Astrocyte (in vitro differentiated cells and primary cell): ENCODE results near the gene EMB. TPM values are rescaled to one million over a fixed set of nuclear protein-coding genes. Genes with fewer than 3 reads are reported as not detected.

Experiments used
- DNase-seq: peaks from one replicate; pipeline ENCODE4 v3.0.0-alpha.2; 2010; ENCODE audit warnings: low read depth
- FAIRE-seq: peaks from 2 replicates; lab custom pipeline; 2011; peaks lifted over from hg19 to GRCh38; lab: Jason Lieb, UNC
- H2AFZ ChIP-seq: 2 replicates; pipeline ENCODE4 v1.6.0; 2012; ENCODE audit warnings: low read depth, low read length, inconsistent platforms
- H3K27ac ChIP-seq: 2 replicates; pipeline ENCODE4 v1.5.1; 2011; ENCODE audit warnings: low read depth, low read length, inconsistent platforms
- H3K27me3 ChIP-seq: 2 replicates; pipeline ENCODE4 v1.6.0; 2011; ENCODE audit warnings: low read length, inconsistent platforms; ENCODE audit not compliant: insufficient read depth
- H3K36me3 ChIP-seq: 2 replicates; pipeline ENCODE4 v1.5.1; 2011; ENCODE audit warnings: low read length, inconsistent platforms; ENCODE audit not compliant: insufficient read depth
- H3K4me1 ChIP-seq: 2 replicates; pipeline ENCODE4 v1.5.1; 2011; ENCODE audit warnings: low read length, inconsistent platforms; ENCODE audit not compliant: insufficient read depth
- H3K4me2 ChIP-seq: 2 replicates; pipeline ENCODE4 v1.6.0; 2012; ENCODE audit warnings: low read length, inconsistent platforms
- H3K4me3 ChIP-seq: 2 replicates; pipeline ENCODE4 v1.5.1; 2011; ENCODE audit warnings: low read depth, mild to moderate bottlenecking, low read length, inconsistent platforms; ENCODE audit not compliant: insufficient read depth
- H3K79me2 ChIP-seq: 2 replicates; pipeline ENCODE4 v1.6.0; 2012; ENCODE audit warnings: mild to moderate bottlenecking, low read length, inconsistent platforms; ENCODE audit not compliant: insufficient read depth
- H3K9ac ChIP-seq: 2 replicates; pipeline ENCODE4 v1.6.0; 2012; ENCODE audit warnings: mild to moderate bottlenecking, low read length, inconsistent platforms
- H3K9me3 ChIP-seq: 2 replicates; pipeline ENCODE4 v1.5.1; 2012; ENCODE audit warnings: low read depth, mild to moderate bottlenecking, low read length, inconsistent platforms; ENCODE audit not compliant: insufficient read depth
- H4K20me1 ChIP-seq: 2 replicates; pipeline ENCODE4 v1.6.0; 2012; ENCODE audit warnings: low read length, inconsistent platforms; ENCODE audit not compliant: insufficient read depth
- H3K27ac Mint-ChIP-seq: one replicate; pipeline ENCODE4 v1.8.0; 2021; ENCODE audit warnings: mild to moderate bottlenecking, mixed read lengths; ENCODE audit not compliant: unreplicated experiment
- H3K27me3 Mint-ChIP-seq: one replicate; pipeline ENCODE4 v1.8.0; 2021; ENCODE audit warnings: low read depth, mixed read lengths; ENCODE audit not compliant: unreplicated experiment
- H3K36me3 Mint-ChIP-seq: one replicate; pipeline ENCODE4 v1.8.0; 2021; ENCODE audit warnings: low read depth, mixed read lengths; ENCODE audit not compliant: unreplicated experiment
- H3K4me1 Mint-ChIP-seq: one replicate; pipeline ENCODE4 v1.8.0; 2021; ENCODE audit warnings: low read depth, mixed read lengths; ENCODE audit not compliant: unreplicated experiment
- H3K4me3 Mint-ChIP-seq: one replicate; pipeline ENCODE4 v1.8.0; 2021; ENCODE audit warnings: mild to moderate bottlenecking, moderate library complexity, mixed read lengths; ENCODE audit not compliant: unreplicated experiment
- H3K9me3 Mint-ChIP-seq: one replicate; pipeline ENCODE4 v1.8.0; 2021; ENCODE audit warnings: mild to moderate bottlenecking, mixed read lengths; ENCODE audit not compliant: unreplicated experiment
- EZH2 ChIP-seq: IDR thresholded peaks from 2 replicates; pipeline ENCODE4 v1.6.1; 2012; ENCODE audit warnings: mild to moderate bottlenecking, low read length, inconsistent platforms; ENCODE audit not compliant: insufficient read depth
- total RNA-seq: library from RNA; stranded (reverse); gene quantifications from 2 replicates; pipeline ENCODE4 v1.2.1, GENCODE V29; 2021
- TF ChIP-seq, protein P1 (sequence below): IDR thresholded peaks from 2 replicates; pipeline ENCODE4 v1.5.1; 2011; ENCODE audit warnings: low read depth, mild to moderate bottlenecking, inconsistent platforms, low read length, moderate library complexity; ENCODE audit not compliant: insufficient read depth

Gene EMB
- total RNA-seq, 1 donor from 2014 or later = 25.7 TPM

DNA sequence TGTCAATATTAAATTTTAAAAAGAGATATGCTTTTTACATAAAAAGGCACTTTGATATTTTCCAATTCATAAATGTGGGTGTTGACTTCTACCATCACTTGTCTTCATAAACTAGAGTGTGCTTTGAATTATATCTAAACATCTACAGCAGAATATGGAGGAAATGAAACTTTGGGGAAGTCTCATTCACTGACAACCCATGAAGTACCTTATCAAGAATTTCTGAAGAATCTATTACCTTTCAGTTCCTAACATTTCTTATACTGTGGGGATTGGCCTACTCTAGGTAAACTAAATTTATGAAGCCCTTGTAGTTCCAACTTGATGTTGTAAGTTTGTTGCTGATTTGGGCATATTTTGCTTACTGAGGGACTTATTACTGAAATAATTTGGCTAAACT lies 81.9 kb downstream of the EMB start:
- Mint-ChIP-seq H3K36me3 (no peaks in the 10 kb centered on the region), H3K4me1 (no peaks in the 10 kb centered on the region)
- FAIRE-seq = no peak

DNA sequence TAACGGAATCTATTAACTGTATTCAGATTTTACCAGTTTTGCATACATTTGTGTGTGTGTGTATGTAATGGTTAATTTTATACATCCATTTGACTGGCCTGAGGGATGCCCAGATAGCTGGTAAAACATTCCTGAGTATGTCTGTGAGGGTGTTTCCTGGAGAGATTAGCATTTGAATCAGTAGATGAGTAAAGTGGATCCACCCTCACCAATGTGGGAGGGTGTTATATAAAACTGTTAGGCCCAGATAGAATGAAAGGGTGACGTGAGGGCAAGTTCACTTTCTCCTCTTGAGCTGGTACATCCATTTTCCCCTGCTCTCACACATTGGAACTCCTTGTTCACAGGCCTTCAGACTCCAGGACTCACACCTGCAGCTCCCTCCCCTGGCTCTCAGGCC lies 88.7 kb downstream of the EMB start:
- Histone ChIP-seq H3K27ac (no peak overlapping the region), H3K27me3 (no peaks in the 10 kb centered on the region), H3K36me3 (no peaks in the 10 kb centered on the region), H3K4me1 (no peaks in the 10 kb centered on the region), H3K4me2 (no peak overlapping the region), H3K9me3 (no peaks in the 10 kb centered on the region), H4K20me1 (no peaks in the 10 kb centered on the region), H2AFZ (no peak overlapping the region), H3K79me2 (no peaks in the 10 kb centered on the region), H3K9ac (no peak overlapping the region), H3K4me3 (no peak overlapping the region)
- Mint-ChIP-seq H3K4me1 (no peaks in the 10 kb centered on the region), H3K36me3 (no peaks in the 10 kb centered on the region), H3K27me3 (no peaks in the 10 kb centered on the region), H3K27ac (no peak overlapping the region), H3K4me3 (no peak overlapping the region), H3K9me3 (no peaks in the 10 kb centered on the region)
- FAIRE-seq (no peak), DNase-seq (no peak)
- TF ChIP-seq EZH2 = no peak
- TF ChIP-seq, protein P1, sequence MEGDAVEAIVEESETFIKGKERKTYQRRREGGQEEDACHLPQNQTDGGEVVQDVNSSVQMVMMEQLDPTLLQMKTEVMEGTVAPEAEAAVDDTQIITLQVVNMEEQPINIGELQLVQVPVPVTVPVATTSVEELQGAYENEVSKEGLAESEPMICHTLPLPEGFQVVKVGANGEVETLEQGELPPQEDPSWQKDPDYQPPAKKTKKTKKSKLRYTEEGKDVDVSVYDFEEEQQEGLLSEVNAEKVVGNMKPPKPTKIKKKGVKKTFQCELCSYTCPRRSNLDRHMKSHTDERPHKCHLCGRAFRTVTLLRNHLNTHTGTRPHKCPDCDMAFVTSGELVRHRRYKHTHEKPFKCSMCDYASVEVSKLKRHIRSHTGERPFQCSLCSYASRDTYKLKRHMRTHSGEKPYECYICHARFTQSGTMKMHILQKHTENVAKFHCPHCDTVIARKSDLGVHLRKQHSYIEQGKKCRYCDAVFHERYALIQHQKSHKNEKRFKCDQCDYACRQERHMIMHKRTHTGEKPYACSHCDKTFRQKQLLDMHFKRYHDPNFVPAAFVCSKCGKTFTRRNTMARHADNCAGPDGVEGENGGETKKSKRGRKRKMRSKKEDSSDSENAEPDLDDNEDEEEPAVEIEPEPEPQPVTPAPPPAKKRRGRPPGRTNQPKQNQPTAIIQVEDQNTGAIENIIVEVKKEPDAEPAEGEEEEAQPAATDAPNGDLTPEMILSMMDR = no peak

More for the DNA sequence above, 81.9 kb downstream of the EMB start:
- H2AFZ ChIP-seq = no peak overlapping the region
- DNase-seq = no peak
- TF ChIP-seq, protein P1 = no peak
- TF ChIP-seq EZH2 = no peak
- no peaks in the 10 kb centered on the region for H3K79me2 ChIP-seq
- H3K9me3 ChIP-seq = no peaks in the 10 kb centered on the region
- no peaks in the 10 kb centered on the region for H3K27me3 Mint-ChIP-seq
- no peaks in the 10 kb centered on the region for H4K20me1 ChIP-seq
- H3K9me3 Mint-ChIP-seq = peaks cover 2% of the 10 kb centered on the region
- H3K4me2 ChIP-seq = no peak overlapping the region
- no peaks in the 10 kb centered on the region for H3K27me3 ChIP-seq
- H3K4me1 ChIP-seq = no peaks in the 10 kb centered on the region
- no peaks in the 10 kb centered on the region for H3K36me3 ChIP-seq
- no peak overlapping the region for H3K9ac ChIP-seq
- no peak overlapping the region for H3K27ac ChIP-seq
- H3K4me3 ChIP-seq = no peak overlapping the region
- H3K27ac Mint-ChIP-seq = no peak overlapping the region
- H3K4me3 Mint-ChIP-seq = no peak overlapping the region

Other genes starting within 250 kb of the EMB start
- gene PARP8, start 225.3 kb upstream of the EMB start, total RNA-seq = 36.1 and 36.2 TPM in 2 replicates